Measurements from ENCODE around the gene C1QTNF5. TPM values are rescaled to one million over a fixed set of nuclear protein-coding genes. Genes with fewer than 3 reads are reported as not detected.

The C1QTNF5 gene
- total and polyA plus RNA-seq, 4 donors: 1.9 to 6.4 (median 3.3) TPM

GRCh38 chr11:119332111-119332765 lies 8.4 kb downstream of the C1QTNF5 start (continued):
- TF ChIP-seq MAX (IDR thresholded peaks at IDR 0.05): no peak

GRCh38 chr11:119330237-119330636 lies 10.4 kb downstream of the C1QTNF5 start:
- Histone ChIP-seq H3K27me3 (ENCODE audit: control insufficient read depth in 4 of 4, insufficient read depth in 4 of 4, low read length in 3 of 4) (no peaks in the 10 kb centered on the region), H3K9me3 (ENCODE audit: control insufficient read depth in 4 of 4, low read length in 3 of 4) (no peaks in the 10 kb centered on the region), H3K4me3 (ENCODE audit: low read depth in 1 of 3, low read length in 3 of 3) (no peak overlapping the region), H3K36me3 (ENCODE audit: control insufficient read depth in 4 of 4, insufficient read depth in 3 of 4, low read depth in 1 of 4, low read length in 3 of 4) (no peaks in the 10 kb centered on the region), H3K9ac (ENCODE audit: low read depth in 1 of 2, low read length in 2 of 2) (no peak overlapping the region), H3K4me1 (ENCODE audit: control insufficient read depth in 4 of 4, insufficient read depth in 4 of 4, low read length in 3 of 4) (peaks cover 3 to 6% (median 5%) of the 10 kb centered on the region in 4 donors), H3K27ac (ENCODE audit: low read depth in 1 of 2, low read length in 2 of 2) (no peak overlapping the region)
- WGBS: 44% methylated on average over 1 of the region's 1 CpG
- TF ChIP-seq, protein P1, sequence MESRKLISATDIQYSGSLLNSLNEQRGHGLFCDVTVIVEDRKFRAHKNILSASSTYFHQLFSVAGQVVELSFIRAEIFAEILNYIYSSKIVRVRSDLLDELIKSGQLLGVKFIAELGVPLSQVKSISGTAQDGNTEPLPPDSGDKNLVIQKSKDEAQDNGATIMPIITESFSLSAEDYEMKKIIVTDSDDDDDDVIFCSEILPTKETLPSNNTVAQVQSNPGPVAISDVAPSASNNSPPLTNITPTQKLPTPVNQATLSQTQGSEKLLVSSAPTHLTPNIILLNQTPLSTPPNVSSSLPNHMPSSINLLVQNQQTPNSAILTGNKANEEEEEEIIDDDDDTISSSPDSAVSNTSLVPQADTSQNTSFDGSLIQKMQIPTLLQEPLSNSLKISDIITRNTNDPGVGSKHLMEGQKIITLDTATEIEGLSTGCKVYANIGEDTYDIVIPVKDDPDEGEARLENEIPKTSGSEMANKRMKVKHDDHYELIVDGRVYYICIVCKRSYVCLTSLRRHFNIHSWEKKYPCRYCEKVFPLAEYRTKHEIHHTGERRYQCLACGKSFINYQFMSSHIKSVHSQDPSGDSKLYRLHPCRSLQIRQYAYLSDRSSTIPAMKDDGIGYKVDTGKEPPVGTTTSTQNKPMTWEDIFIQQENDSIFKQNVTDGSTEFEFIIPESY (IDR thresholded peaks at IDR 0.05): no peak
- no peak for TF ChIP-seq MAX (IDR thresholded peaks at IDR 0.05)
- TF ChIP-seq EGR1 (IDR thresholded peaks at IDR 0.05; ENCODE audit: low read depth in 2 of 2): no peak
- no peak for TF ChIP-seq NR2F2 (IDR thresholded peaks at IDR 0.05)
- TF ChIP-seq TAF1 (conservative IDR thresholded peaks at IDR 0.05): no peak
- TF ChIP-seq RAD21 (IDR thresholded peaks at IDR 0.05): no peak
- TF ChIP-seq CTCF (IDR thresholded peaks at IDR 0.05; ENCODE audit: low read depth, low read length, missing input control): no peak
- no peak for TF ChIP-seq FOXA1 (IDR thresholded peaks at IDR 0.05)
- no peak for TF ChIP-seq YY1 (IDR thresholded peaks at IDR 0.05)
- no peak for TF ChIP-seq ATF3 (IDR thresholded peaks at IDR 0.05)
- no peak for TF ChIP-seq FOXA2 (IDR thresholded peaks at IDR 0.05)
- TF ChIP-seq HNF4A (conservative IDR thresholded peaks at IDR 0.05): no peak
- no peak for TF ChIP-seq HNF4G (IDR thresholded peaks at IDR 0.05)
- TF ChIP-seq, protein P2, sequence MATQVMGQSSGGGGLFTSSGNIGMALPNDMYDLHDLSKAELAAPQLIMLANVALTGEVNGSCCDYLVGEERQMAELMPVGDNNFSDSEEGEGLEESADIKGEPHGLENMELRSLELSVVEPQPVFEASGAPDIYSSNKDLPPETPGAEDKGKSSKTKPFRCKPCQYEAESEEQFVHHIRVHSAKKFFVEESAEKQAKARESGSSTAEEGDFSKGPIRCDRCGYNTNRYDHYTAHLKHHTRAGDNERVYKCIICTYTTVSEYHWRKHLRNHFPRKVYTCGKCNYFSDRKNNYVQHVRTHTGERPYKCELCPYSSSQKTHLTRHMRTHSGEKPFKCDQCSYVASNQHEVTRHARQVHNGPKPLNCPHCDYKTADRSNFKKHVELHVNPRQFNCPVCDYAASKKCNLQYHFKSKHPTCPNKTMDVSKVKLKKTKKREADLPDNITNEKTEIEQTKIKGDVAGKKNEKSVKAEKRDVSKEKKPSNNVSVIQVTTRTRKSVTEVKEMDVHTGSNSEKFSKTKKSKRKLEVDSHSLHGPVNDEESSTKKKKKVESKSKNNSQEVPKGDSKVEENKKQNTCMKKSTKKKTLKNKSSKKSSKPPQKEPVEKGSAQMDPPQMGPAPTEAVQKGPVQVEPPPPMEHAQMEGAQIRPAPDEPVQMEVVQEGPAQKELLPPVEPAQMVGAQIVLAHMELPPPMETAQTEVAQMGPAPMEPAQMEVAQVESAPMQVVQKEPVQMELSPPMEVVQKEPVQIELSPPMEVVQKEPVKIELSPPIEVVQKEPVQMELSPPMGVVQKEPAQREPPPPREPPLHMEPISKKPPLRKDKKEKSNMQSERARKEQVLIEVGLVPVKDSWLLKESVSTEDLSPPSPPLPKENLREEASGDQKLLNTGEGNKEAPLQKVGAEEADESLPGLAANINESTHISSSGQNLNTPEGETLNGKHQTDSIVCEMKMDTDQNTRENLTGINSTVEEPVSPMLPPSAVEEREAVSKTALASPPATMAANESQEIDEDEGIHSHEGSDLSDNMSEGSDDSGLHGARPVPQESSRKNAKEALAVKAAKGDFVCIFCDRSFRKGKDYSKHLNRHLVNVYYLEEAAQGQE (IDR thresholded peaks at IDR 0.05): no peak
- TF ChIP-seq SP1 (IDR thresholded peaks at IDR 0.05): no peak
- no peak for DNase-seq (ENCODE audit: low spot score)
